GM12875 (cell line): ENCODE data around the gene NUDT19.
"Not testable (repeated sequence)": the region's sequence is repeated elsewhere in the genome, so short reads cannot be mapped to it uniquely, and the experiment has no call there.

Source experiments
- H3K4me3 ChIP-seq: one replicate; pipeline ENCODE4 v1.5.1; 2011; ENCODE audit warnings: low read depth, low read length, control low read depth
- CTCF ChIP-seq: IDR thresholded peaks from 2 replicates; pipeline ENCODE4 v1.5.1; 2011; ENCODE audit warnings: low read depth, mild to moderate bottlenecking, control low read depth, inconsistent platforms, low read length, moderate library complexity, borderline replicate concordance; ENCODE audit not compliant: insufficient read depth

Gene NUDT19

GRCh38 chr19:32652894-32653598 is 38.6 kb upstream of the NUDT19 start:
- H3K4me3 ChIP-seq = no peak overlapping the region

GRCh38 chr19:32653599-32653915 is 38.1 kb upstream of the NUDT19 start:
- H3K4me3 ChIP-seq = no peak overlapping the region
- no peak for TF ChIP-seq CTCF

More at GRCh38 chr19:32652894-32653598, 38.6 kb upstream of the NUDT19 start:
- TF ChIP-seq CTCF = no peak

- H3K4me3 ChIP-seq = not testable (repeated sequence)
Observed at GRCh38 chr19:32656379-32656778, 35.2 kb upstream of the NUDT19 start.

GRCh38 chr19:32658075-32658474 is 33.5 kb upstream of the NUDT19 start:
- no peak overlapping the region for H3K4me3 ChIP-seq
- no peak for TF ChIP-seq CTCF

- no peak for TF ChIP-seq CTCF
- no peak overlapping the region for H3K4me3 ChIP-seq
Observed at GRCh38 chr19:32658527-32658926, 33.1 kb upstream of the NUDT19 start.

GRCh38 chr19:32661318-32661717 is 30.3 kb upstream of the NUDT19 start:
- TF ChIP-seq CTCF = no peak
- no peak overlapping the region for H3K4me3 ChIP-seq

GRCh38 chr19:32662186-32662585 is 29.4 kb upstream of the NUDT19 start:
- TF ChIP-seq CTCF = no peak
- no peak overlapping the region for H3K4me3 ChIP-seq

- no peak overlapping the region for H3K4me3 ChIP-seq
- TF ChIP-seq CTCF = no peak
Observed at GRCh38 chr19:32666084-32666483, 25.5 kb upstream of the NUDT19 start.
